CD4-positive, alpha-beta memory T cell (primary cell): ENCODE results near the gene PIGK. TPM values are rescaled to one million over a fixed set of nuclear protein-coding genes. Genes with fewer than 3 reads are reported as not detected.
A peak's percentile ranks its signal among the peaks of the same experiment; 100 is the strongest.

ENCODE experiments used
- CTCF ChIA-PET: fragments of 350-600 bp; sonication (Branson Sonifier 250); formaldehyde crosslinking; loops from one replicate; lab custom pipeline; 2021; ENCODE audit warnings: inconsistent platforms; ENCODE audit not compliant: partially characterized antibody; lab: Charles Lee
- POLR2A ChIA-PET: fragments of 350-600 bp; sonication (Branson Sonifier 250); formaldehyde crosslinking; loops from one replicate; lab custom pipeline; 2021; ENCODE audit not compliant: partially characterized antibody; lab: Charles Lee
- DNase-seq, 5 donors: peaks; one replicate each; pipeline versions ENCODE4 v3.0.0 to v3.0.0-alpha.2; 2020 to 2022; ENCODE audit warnings: mixed read lengths in 1 of 5
- H3K27ac ChIP-seq: one replicate; pipeline ENCODE4 v1.7.0; 2013; ENCODE audit warnings: low read depth, low read length
- H3K27me3 ChIP-seq: 2 replicates; pipeline ENCODE4 v1.7.0; 2013; ENCODE audit warnings: mild to moderate bottlenecking, low read length, moderate library complexity; ENCODE audit not compliant: insufficient read depth
- H3K36me3 ChIP-seq: 2 replicates; pipeline ENCODE4 v1.7.0; 2013; ENCODE audit warnings: mild to moderate bottlenecking, low read length, moderate library complexity; ENCODE audit not compliant: insufficient read depth
- H3K4me1 ChIP-seq: 2 replicates; pipeline ENCODE4 v1.7.0; 2013; ENCODE audit warnings: mild to moderate bottlenecking, low read length, moderate library complexity; ENCODE audit not compliant: insufficient read depth
- H3K4me3 ChIP-seq, 2 donors: one replicate each; pipeline ENCODE4 v1.7.0; 2013; ENCODE audit warnings: low read length in 2 of 2, mild to moderate bottlenecking in 1 of 2
- H3K9me3 ChIP-seq, 2 donors: one replicate each; pipeline ENCODE4 v1.7.0; 2013; ENCODE audit warnings: low read length in 2 of 2, control low read depth in 1 of 2; ENCODE audit not compliant: control insufficient read depth in 1 of 2
- H3K27ac Mint-ChIP-seq, 7 donors: one replicate each; pipeline ENCODE4 v1.8.0; 2020 to 2021; ENCODE audit warnings: mixed read lengths in 7 of 7, mild to moderate bottlenecking in 6 of 7, inconsistent platforms in 3 of 7, moderate library complexity in 3 of 7
- H3K27me3 Mint-ChIP-seq, 2 donors: one replicate each; pipeline ENCODE4 v1.8.0; 2020 to 2021; ENCODE audit warnings: mixed read lengths in 2 of 2
- H3K36me3 Mint-ChIP-seq, 2 donors: one replicate each; pipeline ENCODE4 v1.8.0; 2020 to 2021; ENCODE audit warnings: mixed read lengths in 2 of 2, inconsistent platforms in 1 of 2, mild to moderate bottlenecking in 1 of 2
- H3K4me1 Mint-ChIP-seq, 4 donors: one replicate each; pipeline ENCODE4 v1.8.0; 2020 to 2021; ENCODE audit warnings: mixed read lengths in 4 of 4, mild to moderate bottlenecking in 1 of 4
- H3K4me3 Mint-ChIP-seq, 8 donors: one replicate each; pipeline ENCODE4 v1.8.0; 2020 to 2021; ENCODE audit warnings: mixed read lengths in 8 of 8, mild to moderate bottlenecking in 7 of 8, moderate library complexity in 6 of 8, inconsistent platforms in 3 of 8
- H3K9me3 Mint-ChIP-seq, 8 donors: one replicate each; pipeline ENCODE4 v1.8.0; 2020 to 2021; ENCODE audit warnings: mixed read lengths in 8 of 8, mild to moderate bottlenecking in 5 of 8, inconsistent platforms in 3 of 8, moderate library complexity in 1 of 8
- intact Hi-C: fragments of 100-400 bp; cut with micrococcal nuclease; formaldehyde crosslinking; loops from one replicate; pipeline ENCODE4 v1.15.1; 2023
- polyA plus RNA-seq, 2 donors: library from polyadenylated mRNA; unstranded; fragments of 300-500 nt; fragmentation: Illumina TruSeq; gene quantifications; one replicate each; pipeline ENCODE4 v1.2.3, GENCODE V29; 2021
- total RNA-seq, 2 experiments: library from RNA; stranded (reverse); gene quantifications; one replicate each; pipeline ENCODE4 v1.2.3, GENCODE V29; 2021

The PIGK gene
- total and polyA plus RNA-seq, 4 experiments from 2014 or later: 26.4 to 72.0 (median 31.9) TPM

GRCh38 chr1:77118712-77119111 lies 100.5 kb downstream of the PIGK start:
- Mint-ChIP-seq H3K4me3 (no peak overlapping the region), H3K27ac (no peak overlapping the region), H3K4me1 (no peaks in the 10 kb centered on the region), H3K27me3 (no peaks in the 10 kb centered on the region), H3K9me3 (peaks cover 0 to 1% (median 0%) of the 10 kb centered on the region in 8 donors), H3K36me3 (peaks cover 33 to 60% of the 10 kb centered on the region in 2 donors)
- no peak overlapping the region for H3K27ac ChIP-seq
- no peaks in the 10 kb centered on the region for H3K27me3 ChIP-seq
- H3K9me3 ChIP-seq: no peaks in the 10 kb centered on the region
- no peak overlapping the region for H3K4me3 ChIP-seq
- ChIA-PET CTCF (no interaction called here), POLR2A (no interaction called here)
- intact Hi-C loops: no loop called here
- H3K36me3 ChIP-seq: no peaks in the 10 kb centered on the region
- no peak for DNase-seq
- H3K4me1 ChIP-seq: no peaks in the 10 kb centered on the region

- H3K27me3 Mint-ChIP-seq: no peaks in the 10 kb centered on the region
- no peaks in the 10 kb centered on the region for H3K4me1 Mint-ChIP-seq
- Histone ChIP-seq H3K9me3 (no peaks in the 10 kb centered on the region), H3K4me1 (no peaks in the 10 kb centered on the region), H3K4me3 (no peak overlapping the region), H3K36me3 (no peaks in the 10 kb centered on the region), H3K27ac (no peak overlapping the region), H3K27me3 (no peaks in the 10 kb centered on the region)
- peaks cover 5 to 47% of the 10 kb centered on the region in 2 donors for H3K36me3 Mint-ChIP-seq
- H3K27ac Mint-ChIP-seq: no peak overlapping the region
- peaks cover 0 to 4% (median 0%) of the 10 kb centered on the region in 8 donors for H3K9me3 Mint-ChIP-seq
- ChIA-PET CTCF (no interaction called here), POLR2A (no interaction called here)
- no peak for DNase-seq
- no peak overlapping the region for H3K4me3 Mint-ChIP-seq
- intact Hi-C loops: no loop called here
Measured at GRCh38 chr1:77104672-77105071, 114.6 kb downstream of the PIGK start.

- CTCF ChIA-PET: interaction anchor here (0.8 kb wide), 1 partner anchor 10 kb away, joined by 3 read pairs; no protein-coding TSS in a partner anchor
- no peak for DNase-seq
- Histone ChIP-seq H3K4me1 (no peaks in the 10 kb centered on the region), H3K27ac (no peak overlapping the region), H3K4me3 (no peak overlapping the region), H3K27me3 (no peaks in the 10 kb centered on the region), H3K36me3 (no peaks in the 10 kb centered on the region), H3K9me3 (no peaks in the 10 kb centered on the region)
- H3K9me3 Mint-ChIP-seq: peaks cover 0 to 2% (median 0%) of the 10 kb centered on the region in 8 donors
- H3K36me3 Mint-ChIP-seq: peaks cover 3 to 36% of the 10 kb centered on the region in 2 donors
- H3K27me3 Mint-ChIP-seq: no peaks in the 10 kb centered on the region
- intact Hi-C loops: no loop called here
- no peak overlapping the region for H3K4me3 Mint-ChIP-seq
- no peaks in the 10 kb centered on the region for H3K4me1 Mint-ChIP-seq
- POLR2A ChIA-PET: no interaction called here
- H3K27ac Mint-ChIP-seq: no peak overlapping the region
Measured at GRCh38 chr1:77103486-77103885, 115.7 kb downstream of the PIGK start.

GRCh38 chr1:77100875-77101274 lies 118.4 kb downstream of the PIGK start:
- POLR2A ChIA-PET: no interaction called here
- Mint-ChIP-seq H3K27ac (no peak overlapping the region), H3K27me3 (no peaks in the 10 kb centered on the region), H3K4me1 (no peaks in the 10 kb centered on the region), H3K36me3 (peaks cover 6 to 47% of the 10 kb centered on the region in 2 donors), H3K4me3 (no peak overlapping the region), H3K9me3 (peaks cover 0 to 6% (median 0%) of the 10 kb centered on the region in 8 donors)
- H3K4me1 ChIP-seq: no peaks in the 10 kb centered on the region
- CTCF ChIA-PET: no interaction called here
- no peak for DNase-seq
- intact Hi-C loops: no loop called here
- no peak overlapping the region for H3K27ac ChIP-seq
- H3K27me3 ChIP-seq: no peaks in the 10 kb centered on the region
- H3K36me3 ChIP-seq: no peaks in the 10 kb centered on the region
- no peaks in the 10 kb centered on the region for H3K9me3 ChIP-seq
- no peak overlapping the region for H3K4me3 ChIP-seq

- no peak overlapping the region for H3K27ac ChIP-seq
- Mint-ChIP-seq H3K36me3 (peaks cover 8 to 20% of the 10 kb centered on the region in 2 donors), H3K9me3 (peaks cover 0 to 6% (median 0%) of the 10 kb centered on the region in 8 donors), H3K27me3 (no peaks in the 10 kb centered on the region), H3K4me1 (no peaks in the 10 kb centered on the region), H3K27ac (peak overlapping the region in 1 of 7 donors; percentile 13), H3K4me3 (no peak overlapping the region)
- H3K9me3 ChIP-seq: no peaks in the 10 kb centered on the region
- H3K27me3 ChIP-seq: no peaks in the 10 kb centered on the region
- no peaks in the 10 kb centered on the region for H3K4me1 ChIP-seq
- no peak overlapping the region for H3K4me3 ChIP-seq
- H3K36me3 ChIP-seq: no peaks in the 10 kb centered on the region
- ChIA-PET POLR2A (no interaction called here), CTCF (interaction anchor here (0.6 to 1.0 kb wide), 2 partner anchors 10 to 945 kb away, joined by 3 read pairs; no protein-coding TSS in a partner anchor)
- intact Hi-C loops: no loop called here
- no peak for DNase-seq
Measured at GRCh38 chr1:77096496-77097255, 122.6 kb downstream of the PIGK start.

- intact Hi-C loops: no loop called here
- Histone ChIP-seq H3K36me3 (no peaks in the 10 kb centered on the region), H3K9me3 (no peaks in the 10 kb centered on the region), H3K27me3 (no peaks in the 10 kb centered on the region), H3K4me1 (no peaks in the 10 kb centered on the region), H3K4me3 (no peak overlapping the region), H3K27ac (no peak overlapping the region)
- ChIA-PET POLR2A (no interaction called here), CTCF (no interaction called here)
- Mint-ChIP-seq H3K4me3 (no peak overlapping the region), H3K27me3 (no peaks in the 10 kb centered on the region), H3K4me1 (no peaks in the 10 kb centered on the region), H3K27ac (no peak overlapping the region), H3K9me3 (peaks cover 0 to 6% (median 0%) of the 10 kb centered on the region in 8 donors), H3K36me3 (peaks cover 10 to 25% of the 10 kb centered on the region in 2 donors)
- no peak for DNase-seq
Measured at GRCh38 chr1:77095236-77095635, 124.0 kb downstream of the PIGK start.

- no peaks in the 10 kb centered on the region for H3K4me1 Mint-ChIP-seq
- H3K4me3 Mint-ChIP-seq: no peak overlapping the region
- Histone ChIP-seq H3K4me1 (no peaks in the 10 kb centered on the region), H3K4me3 (no peak overlapping the region), H3K9me3 (no peaks in the 10 kb centered on the region), H3K27me3 (no peaks in the 10 kb centered on the region), H3K36me3 (no peaks in the 10 kb centered on the region), H3K27ac (no peak overlapping the region)
- peaks cover 8 to 29% of the 10 kb centered on the region in 2 donors for H3K36me3 Mint-ChIP-seq
- no peaks in the 10 kb centered on the region for H3K9me3 Mint-ChIP-seq
- intact Hi-C loops: no loop called here
- no peak overlapping the region for H3K27ac Mint-ChIP-seq
- no peak for DNase-seq
- CTCF ChIA-PET: no interaction called here
- POLR2A ChIA-PET: no interaction called here
- no peaks in the 10 kb centered on the region for H3K27me3 Mint-ChIP-seq
Measured at GRCh38 chr1:77089756-77090155, 129.5 kb downstream of the PIGK start.
